ENCODE data around the gene ITFG1.

The ITFG1 gene

GRCh38 chr16:47109361-47109760 lies 351.5 kb downstream of the ITFG1 start:
- DNase-seq, result no peak
